HG02623 (cell line): ENCODE results near the gene ERC1.
"Not testable (repeated sequence)": the region's sequence is repeated elsewhere in the genome, so short reads cannot be mapped to it uniquely, and the experiment has no call there.

Source experiments
- ATAC-seq: cut with Tn5 transposase; IDR thresholded peaks from one replicate; pipeline ENCODE4 v1.9.1; 2021; ENCODE audit warnings: moderate library complexity; ENCODE audit not compliant: unreplicated experiment

ERC1 gene

GRCh38 chr12:1216560-1216959 is 225.5 kb downstream of the ERC1 start:
- no peak for ATAC-seq

GRCh38 chr12:1217191-1217949 is 226.3 kb downstream of the ERC1 start:
- ATAC-seq = no peak

GRCh38 chr12:1218369-1218768 is 227.3 kb downstream of the ERC1 start:
- ATAC-seq = no peak

- no peak for ATAC-seq
Observed at GRCh38 chr12:1220127-1221092, 229.4 kb downstream of the ERC1 start.

- no peak for ATAC-seq
Observed at GRCh38 chr12:1222858-1223639, 232.0 kb downstream of the ERC1 start.

GRCh38 chr12:1226951-1227350 is 235.9 kb downstream of the ERC1 start:
- ATAC-seq = no peak

- ATAC-seq = no peak
Observed at GRCh38 chr12:1234073-1234472, 243.1 kb downstream of the ERC1 start.

GRCh38 chr12:1246637-1247036 is 255.6 kb downstream of the ERC1 start:
- ATAC-seq = no peak

GRCh38 chr12:1250641-1251040 is 259.6 kb downstream of the ERC1 start:
- ATAC-seq = no peak

GRCh38 chr12:1252758-1253157 is 261.7 kb downstream of the ERC1 start:
- ATAC-seq = no peak

- ATAC-seq = not testable (repeated sequence)
Observed at GRCh38 chr12:1255125-1255524, 264.1 kb downstream of the ERC1 start.

GRCh38 chr12:1255854-1256253 is 264.8 kb downstream of the ERC1 start:
- not testable (repeated sequence) for ATAC-seq

GRCh38 chr12:1256285-1256684 is 265.3 kb downstream of the ERC1 start:
- ATAC-seq = no peak

- ATAC-seq = no peak
Observed at GRCh38 chr12:1256991-1257390, 266.0 kb downstream of the ERC1 start.

GRCh38 chr12:1262011-1262410 is 271.0 kb downstream of the ERC1 start:
- no peak for ATAC-seq

GRCh38 chr12:1267243-1267642 is 276.2 kb downstream of the ERC1 start:
- no peak for ATAC-seq

GRCh38 chr12:1272142-1272541 is 281.1 kb downstream of the ERC1 start:
- no peak for ATAC-seq

- ATAC-seq = no peak
Observed at GRCh38 chr12:1273051-1273450, 282.0 kb downstream of the ERC1 start.

GRCh38 chr12:1277905-1278304 is 286.9 kb downstream of the ERC1 start:
- ATAC-seq = no peak

- ATAC-seq = no peak
Observed at GRCh38 chr12:1279050-1279449, 288.0 kb downstream of the ERC1 start.

- ATAC-seq = no peak
Observed at GRCh38 chr12:1280059-1280458, 289.0 kb downstream of the ERC1 start.
